Skin of body (tissue), 2 donors: Measurements from ENCODE around the gene CYBC1. TPM values are rescaled to one million over a fixed set of nuclear protein-coding genes. Genes with fewer than 3 reads are reported as not detected.
A peak's percentile ranks its signal among the peaks of the same experiment; 100 is the strongest.
"Not testable (repeated sequence)": the region's sequence is repeated elsewhere in the genome, so short reads cannot be mapped to it uniquely, and the experiment has no call there.

Experiments used
- DNase-seq: peaks from one replicate; lab custom pipeline; 2025; lab: John Stamatoyannopoulos, UW
- total RNA-seq: library from RNA; depleted of rRNA; stranded (reverse); fragments of >200 nt; gene quantifications from one replicate; pipeline ENCODE4 v1.2.3, GENCODE V29; 2014

The CYBC1 gene
- total RNA-seq, 1 donor from 2014 or later, result 24.8 TPM

- DNase-seq, result no peak
Measured at GRCh38 chr17:82435601-82436583, 14.7 kb downstream of the CYBC1 start.

DNA sequence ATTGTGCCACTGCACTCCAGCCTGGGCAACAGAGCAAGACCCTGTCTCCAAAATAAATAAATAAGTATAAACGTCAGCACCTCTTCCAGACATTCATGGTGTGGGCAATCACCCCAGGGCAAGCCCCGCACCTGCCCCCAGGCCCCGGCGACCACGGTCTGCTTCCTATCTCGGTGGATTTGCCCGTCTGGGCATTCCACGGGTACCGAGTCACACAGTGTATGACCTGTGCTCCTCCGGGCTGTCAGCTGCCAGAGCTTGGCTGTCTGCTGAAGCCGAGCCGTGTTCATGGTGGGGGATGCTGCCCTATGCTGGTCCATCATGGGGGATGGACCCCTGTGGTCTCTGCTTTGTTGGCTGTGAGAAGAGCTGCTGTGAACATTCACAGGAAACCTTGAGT, 15.4 kb downstream of the CYBC1 start:
- DNase-seq, result no peak

DNA sequence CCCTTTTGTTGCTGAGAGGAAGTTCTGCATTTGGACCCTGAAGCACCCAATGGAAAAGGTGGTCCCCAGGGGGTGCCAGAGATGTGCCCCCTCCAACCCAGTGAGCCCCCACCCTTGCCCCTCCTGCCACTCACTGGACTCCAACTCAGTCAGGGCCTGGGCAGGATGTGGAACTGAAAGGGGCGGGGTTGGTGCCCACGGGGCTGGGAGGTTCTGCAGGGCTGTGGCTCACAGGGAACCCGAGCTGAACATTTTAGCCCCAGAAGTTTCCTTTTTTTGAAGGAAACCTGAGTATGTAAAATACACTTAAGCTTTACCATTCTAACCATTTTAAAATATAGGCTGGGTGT, 16.4 kb downstream of the CYBC1 start:
- DNase-seq, result no peak

- DNase-seq, result no peak
Measured at GRCh38 chr17:82433560-82434215, 16.9 kb downstream of the CYBC1 start.

GRCh38 chr17:82432017-82432416, 18.5 kb downstream of the CYBC1 start:
- no peak for DNase-seq

DNA sequence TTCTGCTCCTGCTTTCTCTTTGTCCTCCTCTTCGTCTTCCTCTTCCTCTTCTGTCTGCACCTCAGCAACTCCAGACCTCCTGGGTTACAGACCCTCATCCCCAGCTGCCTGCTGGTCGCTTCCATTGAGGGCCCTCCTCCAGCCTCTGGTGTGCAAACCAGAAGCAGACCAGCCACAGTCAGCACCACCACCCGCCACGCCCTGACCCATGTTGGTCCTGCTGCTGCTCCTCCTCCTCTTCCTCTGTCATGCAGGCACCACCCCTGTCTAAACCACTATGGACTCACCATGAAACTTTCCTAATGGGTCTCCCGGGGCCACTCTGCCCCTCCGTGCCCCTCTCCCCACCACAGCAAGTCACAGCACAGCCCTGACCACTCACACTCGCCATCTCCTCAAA, 20.7 kb downstream of the CYBC1 start:
- DNase-seq, result no peak

GRCh38 chr17:82428546-82428945, 22.0 kb downstream of the CYBC1 start:
- no peak for DNase-seq

GRCh38 chr17:82424863-82425159, 25.7 kb downstream of the CYBC1 start:
- no peak for DNase-seq

GRCh38 chr17:82424001-82424862, 26.3 kb downstream of the CYBC1 start:
- no peak for DNase-seq

DNA sequence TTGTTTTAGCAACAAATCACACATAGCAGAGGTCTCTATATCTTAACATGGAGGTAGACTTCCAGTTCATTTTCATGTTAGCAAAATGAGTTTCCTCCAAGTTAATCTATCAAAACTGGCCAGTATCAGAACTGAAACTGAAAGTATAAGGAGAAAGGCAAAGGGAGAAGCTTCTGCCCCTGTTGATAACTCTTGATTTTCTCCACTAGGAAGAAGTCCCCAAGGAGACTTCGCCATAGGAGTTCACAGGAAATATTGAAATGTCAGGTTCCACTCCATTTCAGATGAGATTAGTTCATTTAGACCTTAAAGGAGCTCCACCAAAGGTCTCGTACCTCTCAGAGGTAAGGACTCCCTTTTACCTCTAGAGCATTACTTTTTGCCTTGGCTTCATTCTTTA, 31.0 kb downstream of the CYBC1 start:
- DNase-seq, result no peak

GRCh38 chr17:82418001-82418986, 32.3 kb downstream of the CYBC1 start, which contains the start of the genes HEXD and OGFOD3:
TSS of gene HEXD (plus strand) at chr17:82418347. CDS start at chr17:82419800, 1,453 bp downstream.
TSS of gene OGFOD3 (minus strand) at chr17:82418586. CDS start at chr17:82418485, 101 bp downstream.
- DNase-seq, result peak; percentile 83

DNA sequence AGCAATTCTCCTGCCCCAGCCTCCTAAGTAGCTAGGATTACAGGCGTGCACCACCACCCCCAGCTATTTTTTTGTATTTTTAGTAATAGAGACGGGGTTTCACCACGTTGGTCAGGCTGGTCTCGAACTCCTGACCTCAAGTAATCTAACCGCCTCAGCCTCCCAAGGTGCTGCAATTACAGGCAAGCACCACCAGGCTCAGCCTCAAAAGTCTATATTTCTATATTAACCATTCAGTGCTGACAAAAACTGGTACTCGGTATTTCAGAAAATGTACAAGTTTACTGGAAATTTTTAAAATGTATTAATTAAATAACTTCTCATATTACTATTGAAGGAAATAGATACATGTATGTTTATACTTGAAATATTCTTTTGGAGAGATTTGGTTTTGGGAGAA, 33.8 kb downstream of the CYBC1 start:
- no peak for DNase-seq

- DNase-seq, result no peak
Measured at GRCh38 chr17:82416264-82416663, 34.3 kb downstream of the CYBC1 start.

GRCh38 chr17:82415786-82416185, 34.8 kb downstream of the CYBC1 start:
- DNase-seq, result no peak

GRCh38 chr17:82415336-82415735, 35.2 kb downstream of the CYBC1 start:
- no peak for DNase-seq

GRCh38 chr17:82414548-82415281, 35.8 kb downstream of the CYBC1 start:
- peak; percentile 56 for DNase-seq

- no peak for DNase-seq
Measured at GRCh38 chr17:82412535-82413520, 37.7 kb downstream of the CYBC1 start.

GRCh38 chr17:82412081-82412480, 38.5 kb downstream of the CYBC1 start:
- not testable (repeated sequence) for DNase-seq
